ENCODE data around the gene BIVM.

DNA sequence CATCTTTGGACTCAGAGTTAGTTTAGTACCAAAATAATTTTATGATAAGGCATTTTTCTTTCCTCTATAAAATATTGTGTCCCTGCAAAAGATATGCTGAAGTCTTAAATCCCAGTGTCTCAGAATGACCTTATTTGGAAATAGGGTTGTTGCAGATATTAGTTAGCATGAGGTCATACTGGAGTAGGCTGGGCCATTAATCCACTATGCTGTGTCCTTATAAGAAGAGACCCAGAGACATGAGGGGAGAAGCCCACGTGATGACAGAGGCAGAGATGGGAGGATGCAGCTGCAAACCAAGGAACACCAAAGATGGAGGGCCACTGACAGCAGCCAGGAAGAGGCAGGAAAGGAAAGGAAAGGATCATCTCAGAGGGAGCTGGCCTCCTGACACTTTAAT is 6.5 kb upstream of the BIVM start:
- TF ChIP-seq, protein P1, sequence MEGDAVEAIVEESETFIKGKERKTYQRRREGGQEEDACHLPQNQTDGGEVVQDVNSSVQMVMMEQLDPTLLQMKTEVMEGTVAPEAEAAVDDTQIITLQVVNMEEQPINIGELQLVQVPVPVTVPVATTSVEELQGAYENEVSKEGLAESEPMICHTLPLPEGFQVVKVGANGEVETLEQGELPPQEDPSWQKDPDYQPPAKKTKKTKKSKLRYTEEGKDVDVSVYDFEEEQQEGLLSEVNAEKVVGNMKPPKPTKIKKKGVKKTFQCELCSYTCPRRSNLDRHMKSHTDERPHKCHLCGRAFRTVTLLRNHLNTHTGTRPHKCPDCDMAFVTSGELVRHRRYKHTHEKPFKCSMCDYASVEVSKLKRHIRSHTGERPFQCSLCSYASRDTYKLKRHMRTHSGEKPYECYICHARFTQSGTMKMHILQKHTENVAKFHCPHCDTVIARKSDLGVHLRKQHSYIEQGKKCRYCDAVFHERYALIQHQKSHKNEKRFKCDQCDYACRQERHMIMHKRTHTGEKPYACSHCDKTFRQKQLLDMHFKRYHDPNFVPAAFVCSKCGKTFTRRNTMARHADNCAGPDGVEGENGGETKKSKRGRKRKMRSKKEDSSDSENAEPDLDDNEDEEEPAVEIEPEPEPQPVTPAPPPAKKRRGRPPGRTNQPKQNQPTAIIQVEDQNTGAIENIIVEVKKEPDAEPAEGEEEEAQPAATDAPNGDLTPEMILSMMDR (optimal IDR thresholded peaks at IDR 0.05 in 1 of 3, IDR thresholded peaks at IDR 0.05 in 1 of 3, conservative IDR thresholded peaks at IDR 0.05 in 1 of 3; ENCODE audit: extremely low read depth in 1 of 3, insufficient read depth in 2 of 3, low read length in 3 of 3) = no peak
- no peak for TF ChIP-seq EZH2 (IDR thresholded peaks at IDR 0.05; ENCODE audit: low read length)
